Measurements from ENCODE around the gene SLC36A3.

DNA sequence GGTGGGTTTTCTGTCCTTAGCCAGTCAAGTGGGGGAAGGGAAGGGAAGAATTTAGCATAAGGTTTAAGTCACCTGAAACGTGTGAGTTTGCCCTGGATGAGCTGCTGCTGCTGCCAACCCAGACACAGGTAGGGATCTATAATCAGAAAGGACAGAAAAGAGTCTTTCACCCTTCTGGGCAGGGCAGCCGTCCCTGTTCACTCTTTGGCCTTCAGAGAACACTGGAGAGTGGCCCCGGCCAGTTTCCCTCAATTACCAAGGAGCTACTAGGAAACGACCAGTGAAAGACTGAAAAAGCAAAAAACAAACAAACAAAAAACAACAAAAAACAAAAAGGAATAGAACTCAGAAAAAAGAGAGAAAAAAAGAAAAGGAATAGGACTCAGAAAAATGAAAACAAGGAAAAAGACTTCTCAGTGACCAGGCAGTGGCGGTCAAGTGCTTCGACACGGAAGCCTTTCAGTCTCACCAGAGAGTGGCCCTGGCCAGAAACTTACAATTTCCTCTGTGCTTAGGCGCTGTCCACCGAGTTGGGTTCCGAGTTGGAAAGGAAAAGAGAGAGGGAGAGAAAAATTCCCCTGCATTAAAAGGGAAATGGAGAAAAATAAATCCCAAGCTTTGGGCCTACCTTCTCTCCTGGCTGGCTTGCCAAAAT is 53.1 kb downstream of the SLC36A3 start:
- no peak for TF ChIP-seq POLR2A (IDR thresholded peaks at IDR 0.05; ENCODE audit: low read depth, low read length)
- TF ChIP-seq POLR2AphosphoS5 (IDR thresholded peaks at IDR 0.05; ENCODE audit: low read depth, low read length): no peak
- TF ChIP-seq TAF1 (IDR thresholded peaks at IDR 0.05; ENCODE audit: borderline replicate concordance, low read depth, low read length): no peak

Data from GM12892 (cell line).